CD8-positive, alpha-beta memory T cell (primary cell): ENCODE data around the gene MED31. TPM values are rescaled to one million over a fixed set of nuclear protein-coding genes. Genes with fewer than 3 reads are reported as not detected.
"Not testable (repeated sequence)": the region's sequence is repeated elsewhere in the genome, so short reads cannot be mapped to it uniquely, and the experiment has no call there.

Experiments
- CTCF ChIA-PET: fragments of 350-600 bp; sonication (Branson Sonifier 250); formaldehyde crosslinking; loops from one replicate; lab custom pipeline; 2021; ENCODE audit warnings: antibody characterized with exemption; lab: Charles Lee
- POLR2A ChIA-PET: fragments of 350-600 bp; sonication (Branson Sonifier 250); formaldehyde crosslinking; loops from one replicate; lab custom pipeline; 2021; ENCODE audit warnings: antibody characterized with exemption; lab: Charles Lee
- DNase-seq, 5 donors: peaks; one replicate each; pipeline versions ENCODE4 v3.0.0 to v3.0.0-alpha.2; 2020 to 2022; ENCODE audit warnings: mixed read lengths in 1 of 5
- H3K27ac ChIP-seq: one replicate; pipeline ENCODE4 v1.7.0; 2013; ENCODE audit warnings: low read depth, mild to moderate bottlenecking, low read length, moderate library complexity
- H3K27me3 ChIP-seq: 2 replicates; pipeline ENCODE4 v1.7.0; 2013; ENCODE audit warnings: low read length, mild to moderate bottlenecking; ENCODE audit not compliant: insufficient read depth, poor library complexity, severe bottlenecking
- H3K36me3 ChIP-seq: 2 replicates; pipeline ENCODE4 v1.7.0; 2013; ENCODE audit warnings: mild to moderate bottlenecking, low read length, moderate library complexity; ENCODE audit not compliant: insufficient read depth
- H3K4me1 ChIP-seq: 2 replicates; pipeline ENCODE4 v1.7.0; 2013; ENCODE audit warnings: mild to moderate bottlenecking, low read length, moderate library complexity; ENCODE audit not compliant: insufficient read depth
- H3K4me3 ChIP-seq: 2 replicates; pipeline ENCODE4 v1.7.0; 2013; ENCODE audit warnings: mild to moderate bottlenecking, low read length
- H3K9me3 ChIP-seq: 2 replicates; pipeline ENCODE4 v1.7.0; 2013; ENCODE audit warnings: mild to moderate bottlenecking, low read length
- H3K27ac Mint-ChIP-seq, 8 donors: one replicate each; pipeline ENCODE4 v1.8.0; 2020 to 2021; ENCODE audit warnings: mixed read lengths in 8 of 8, mild to moderate bottlenecking in 6 of 8, inconsistent platforms in 3 of 8, moderate library complexity in 3 of 8
- H3K27me3 Mint-ChIP-seq, 2 donors: one replicate each; pipeline ENCODE4 v1.8.0; 2020 to 2021; ENCODE audit warnings: mixed read lengths in 2 of 2, mild to moderate bottlenecking in 1 of 2, moderate library complexity in 1 of 2
- H3K36me3 Mint-ChIP-seq, 3 donors: one replicate each; pipeline ENCODE4 v1.8.0; 2020 to 2021; ENCODE audit warnings: mixed read lengths in 3 of 3, inconsistent platforms in 1 of 3, mild to moderate bottlenecking in 1 of 3
- H3K4me1 Mint-ChIP-seq, 3 donors: one replicate each; pipeline ENCODE4 v1.8.0; 2020 to 2021; ENCODE audit warnings: mixed read lengths in 3 of 3, inconsistent platforms in 1 of 3, mild to moderate bottlenecking in 1 of 3
- H3K4me3 Mint-ChIP-seq, 7 donors: one replicate each; pipeline ENCODE4 v1.8.0; 2020 to 2021; ENCODE audit warnings: mixed read lengths in 7 of 7, mild to moderate bottlenecking in 6 of 7, moderate library complexity in 4 of 7, inconsistent platforms in 2 of 7
- H3K9me3 Mint-ChIP-seq, 5 donors: one replicate each; pipeline ENCODE4 v1.8.0; 2020 to 2022; ENCODE audit warnings: mixed read lengths in 5 of 5, mild to moderate bottlenecking in 3 of 5, moderate library complexity in 2 of 5, inconsistent platforms in 1 of 5
- polyA plus RNA-seq: library from polyadenylated mRNA; unstranded; fragments of 300-500 nt; fragmentation: Illumina TruSeq; gene quantifications from one replicate; pipeline ENCODE4 v1.2.3, GENCODE V29; 2021
- total RNA-seq, 2 experiments: library from RNA; stranded (reverse); gene quantifications; one replicate each; pipeline ENCODE4 v1.2.3, GENCODE V29; 2021

The MED31 gene
- total and polyA plus RNA-seq, 3 experiments from 2014 or later: 24.8 to 36.5 (median 29.5) TPM

DNA sequence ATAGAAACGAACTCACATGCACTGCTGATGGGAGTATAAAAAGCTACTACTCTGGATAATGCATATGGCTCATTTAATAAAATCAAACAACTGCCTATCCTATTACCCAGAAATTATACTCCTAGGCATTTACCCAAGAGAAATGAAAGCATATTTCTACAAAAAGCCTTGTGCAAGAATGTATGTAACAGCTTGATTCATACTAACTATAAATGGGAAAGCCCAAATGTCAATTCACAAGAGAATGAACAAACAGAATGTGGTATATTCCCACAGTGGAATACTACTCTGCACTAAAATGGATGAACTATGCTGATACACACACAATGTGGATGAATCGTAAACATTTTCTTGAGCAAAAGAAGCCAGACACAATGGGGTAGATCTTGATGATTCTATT, 49.3 kb downstream of the MED31 start:
- DNase-seq: no peak
- Mint-ChIP-seq H3K4me3 (no peak overlapping the region), H3K36me3 (peaks cover 3 to 94% (median 31%) of the 10 kb centered on the region in 3 donors), H3K9me3 (no peaks in the 10 kb centered on the region), H3K4me1 (peaks cover 0 to 3% (median 0%) of the 10 kb centered on the region in 3 donors), H3K27me3 (no peaks in the 10 kb centered on the region), H3K27ac (no peak overlapping the region)
- ChIA-PET POLR2A (no interaction called here), CTCF (no interaction called here)
- no peak overlapping the region for H3K27ac ChIP-seq
- H3K4me3 ChIP-seq: no peak overlapping the region
- no peaks in the 10 kb centered on the region for H3K9me3 ChIP-seq
- no peaks in the 10 kb centered on the region for H3K27me3 ChIP-seq
- peaks cover 22% of the 10 kb centered on the region for H3K36me3 ChIP-seq
- H3K4me1 ChIP-seq: no peaks in the 10 kb centered on the region

DNA sequence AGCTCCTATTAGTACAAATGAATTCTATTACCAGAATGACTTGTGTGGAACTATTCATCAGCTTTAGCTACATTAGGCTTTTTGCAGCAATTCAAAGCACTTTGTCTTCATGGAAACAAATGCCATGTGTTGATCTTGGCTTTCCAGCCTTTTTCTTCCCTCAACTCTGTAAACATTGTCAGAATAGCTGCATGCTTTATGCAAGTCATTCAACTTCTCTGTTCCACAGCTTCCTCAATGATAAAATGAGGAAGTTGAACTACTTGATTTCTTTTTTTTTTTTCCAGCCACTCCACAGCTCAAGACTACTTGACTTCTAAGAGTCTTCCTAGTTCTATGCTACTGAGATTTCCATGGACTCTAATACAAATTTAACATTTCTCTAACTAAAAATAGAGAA, 52.0 kb downstream of the MED31 start:
- Histone ChIP-seq H3K4me1 (no peaks in the 10 kb centered on the region), H3K36me3 (peaks cover 21% of the 10 kb centered on the region), H3K27ac (no peak overlapping the region), H3K4me3 (no peak overlapping the region), H3K27me3 (no peaks in the 10 kb centered on the region), H3K9me3 (no peaks in the 10 kb centered on the region)
- POLR2A ChIA-PET: no interaction called here
- Mint-ChIP-seq H3K4me1 (peaks cover 0 to 3% (median 0%) of the 10 kb centered on the region in 3 donors), H3K36me3 (peaks cover 3 to 94% (median 30%) of the 10 kb centered on the region in 3 donors), H3K9me3 (no peaks in the 10 kb centered on the region), H3K4me3 (no peak overlapping the region), H3K27ac (no peak overlapping the region), H3K27me3 (no peaks in the 10 kb centered on the region)
- CTCF ChIA-PET: no interaction called here
- no peak for DNase-seq

DNA sequence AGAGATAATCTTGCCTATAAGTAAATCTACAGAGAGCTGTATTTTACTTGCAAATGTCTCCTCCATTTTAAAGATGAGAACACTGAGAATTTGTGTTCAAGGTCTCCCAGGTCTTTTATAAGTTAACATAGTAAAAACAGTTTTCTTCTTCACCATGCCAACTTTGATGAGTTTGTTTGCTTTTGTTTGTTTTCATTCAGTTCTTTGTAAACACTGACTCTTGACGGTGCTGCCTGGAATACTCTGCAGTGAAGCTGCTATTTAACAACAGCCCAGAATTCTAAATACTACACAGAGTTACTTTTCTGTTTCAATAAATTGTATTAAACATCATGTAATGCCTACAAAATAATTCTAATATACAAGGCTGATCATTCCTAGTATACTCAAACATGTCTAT, 53.7 kb downstream of the MED31 start:
- no peak overlapping the region for H3K4me3 ChIP-seq
- no peaks in the 10 kb centered on the region for H3K9me3 ChIP-seq
- Mint-ChIP-seq H3K4me3 (no peak overlapping the region), H3K4me1 (peaks cover 0 to 3% (median 0%) of the 10 kb centered on the region in 3 donors), H3K36me3 (peaks cover 0 to 89% (median 27%) of the 10 kb centered on the region in 3 donors), H3K9me3 (no peaks in the 10 kb centered on the region), H3K27ac (no peak overlapping the region), H3K27me3 (no peaks in the 10 kb centered on the region)
- no peaks in the 10 kb centered on the region for H3K27me3 ChIP-seq
- DNase-seq: no peak
- no peaks in the 10 kb centered on the region for H3K4me1 ChIP-seq
- no peak overlapping the region for H3K27ac ChIP-seq
- peaks cover 21% of the 10 kb centered on the region for H3K36me3 ChIP-seq
- ChIA-PET CTCF (no interaction called here), POLR2A (no interaction called here)

DNA sequence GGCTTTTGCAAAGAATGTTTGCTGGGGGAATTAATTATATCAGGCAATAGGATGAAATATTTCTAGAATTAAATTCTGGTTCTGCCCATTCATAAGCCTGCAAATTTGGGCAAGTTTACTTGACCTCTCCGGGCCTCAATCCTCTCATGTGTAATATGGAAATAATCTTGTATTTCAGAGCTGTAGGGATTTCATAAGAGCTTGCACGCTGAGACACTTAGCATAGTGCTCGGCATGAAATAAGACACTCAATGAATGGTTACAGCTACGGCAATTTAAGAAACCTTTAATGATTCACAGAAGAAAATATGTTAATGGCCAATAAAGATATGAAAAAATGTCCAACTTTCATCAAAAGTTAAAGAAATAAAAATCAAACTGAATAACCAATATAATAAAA, 54.5 kb downstream of the MED31 start:
- Histone ChIP-seq H3K4me1 (no peaks in the 10 kb centered on the region), H3K36me3 (peaks cover 21% of the 10 kb centered on the region), H3K4me3 (no peak overlapping the region), H3K27me3 (no peaks in the 10 kb centered on the region), H3K27ac (no peak overlapping the region), H3K9me3 (no peaks in the 10 kb centered on the region)
- H3K4me1 Mint-ChIP-seq: peaks cover 0 to 2% (median 0%) of the 10 kb centered on the region in 3 donors
- ChIA-PET POLR2A (no interaction called here), CTCF (no interaction called here)
- peak overlapping the region in 2 of 8 donors; percentile 20 to 21 for H3K27ac Mint-ChIP-seq
- H3K9me3 Mint-ChIP-seq: no peaks in the 10 kb centered on the region
- no peak overlapping the region for H3K4me3 Mint-ChIP-seq
- H3K27me3 Mint-ChIP-seq: no peaks in the 10 kb centered on the region
- peaks cover 2 to 90% (median 28%) of the 10 kb centered on the region in 3 donors for H3K36me3 Mint-ChIP-seq
- no peak for DNase-seq

DNA sequence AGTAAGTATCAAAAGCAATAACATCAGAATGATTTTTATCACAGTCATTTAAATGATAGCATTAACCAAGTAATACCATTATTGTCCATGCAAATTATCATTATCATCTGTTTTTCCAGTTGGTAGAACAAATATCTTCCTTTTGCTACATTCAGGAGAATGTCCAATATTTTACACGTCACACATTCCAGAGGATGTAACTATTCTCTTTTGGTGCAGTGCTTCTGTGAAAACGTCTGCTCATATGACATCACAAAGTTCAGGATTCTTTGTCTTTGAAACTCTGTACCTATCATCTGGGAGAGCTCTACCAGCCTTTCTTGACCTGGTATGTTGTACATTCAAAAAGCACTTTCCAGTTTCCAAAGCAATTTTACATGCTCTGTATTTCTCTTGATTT, 54.9 kb downstream of the MED31 start:
- no peaks in the 10 kb centered on the region for H3K27me3 ChIP-seq
- POLR2A ChIA-PET: no interaction called here
- no peak overlapping the region for H3K4me3 Mint-ChIP-seq
- H3K27me3 Mint-ChIP-seq: no peaks in the 10 kb centered on the region
- CTCF ChIA-PET: no interaction called here
- H3K36me3 ChIP-seq: peaks cover 21% of the 10 kb centered on the region
- DNase-seq: no peak
- no peak overlapping the region for H3K27ac ChIP-seq
- H3K9me3 ChIP-seq: no peaks in the 10 kb centered on the region
- H3K4me1 Mint-ChIP-seq: no peaks in the 10 kb centered on the region
- H3K4me3 ChIP-seq: no peak overlapping the region
- no peak overlapping the region for H3K27ac Mint-ChIP-seq
- peaks cover 7 to 92% (median 32%) of the 10 kb centered on the region in 3 donors for H3K36me3 Mint-ChIP-seq
- H3K9me3 Mint-ChIP-seq: no peaks in the 10 kb centered on the region
- H3K4me1 ChIP-seq: no peaks in the 10 kb centered on the region

DNA sequence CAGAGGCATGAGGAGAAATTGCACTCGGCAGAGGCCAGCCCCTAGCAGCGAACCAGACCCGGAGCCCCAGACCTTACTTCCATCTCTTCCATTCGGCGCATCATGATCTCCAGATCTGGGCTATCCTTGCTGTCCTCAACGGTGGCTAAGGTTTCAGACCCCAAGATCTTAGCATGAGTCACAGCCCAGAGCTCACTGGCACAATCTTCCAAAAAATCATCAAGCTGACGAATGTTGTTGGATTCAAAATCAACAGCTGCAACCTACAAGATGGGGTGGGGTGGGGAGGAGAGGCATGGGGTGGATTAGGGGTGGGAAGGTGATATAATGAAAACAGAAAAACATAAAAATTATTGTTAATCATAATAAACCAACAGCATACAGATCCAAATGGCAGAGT, 55.3 kb downstream of the MED31 start:
- H3K36me3 Mint-ChIP-seq: peaks cover 7 to 92% (median 33%) of the 10 kb centered on the region in 3 donors
- H3K4me1 ChIP-seq: no peaks in the 10 kb centered on the region
- no peak overlapping the region for H3K4me3 ChIP-seq
- H3K9me3 Mint-ChIP-seq: no peaks in the 10 kb centered on the region
- no peaks in the 10 kb centered on the region for H3K9me3 ChIP-seq
- DNase-seq: no peak
- H3K27ac Mint-ChIP-seq: peak overlapping the region in 1 of 8 donors; percentile 51
- no peaks in the 10 kb centered on the region for H3K4me1 Mint-ChIP-seq
- peaks cover 21% of the 10 kb centered on the region for H3K36me3 ChIP-seq
- no peaks in the 10 kb centered on the region for H3K27me3 ChIP-seq
- H3K27me3 Mint-ChIP-seq: no peaks in the 10 kb centered on the region
- H3K27ac ChIP-seq: no peak overlapping the region
- ChIA-PET POLR2A (no interaction called here), CTCF (no interaction called here)
- no peak overlapping the region for H3K4me3 Mint-ChIP-seq

DNA sequence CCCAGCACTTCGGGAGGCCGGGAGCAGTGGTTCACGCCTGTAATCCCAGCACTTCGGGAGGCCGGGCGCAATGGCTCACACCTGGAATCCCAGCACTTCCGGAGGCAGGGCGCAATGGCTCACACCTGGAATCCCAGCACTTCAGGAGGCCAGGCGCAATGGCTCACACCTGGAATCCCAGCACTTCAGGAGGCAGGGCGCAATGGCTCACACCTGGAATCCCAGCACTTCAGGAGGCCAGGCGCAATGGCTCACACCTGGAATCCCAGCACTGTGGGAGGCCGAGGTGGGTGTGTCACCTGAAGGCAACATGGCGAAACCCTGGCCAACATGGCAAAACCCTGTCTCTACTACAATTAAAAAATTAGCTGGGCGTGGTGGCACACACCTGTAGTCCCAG, 58.0 kb downstream of the MED31 start:
- H3K4me3 Mint-ChIP-seq, H3K27me3 ChIP-seq, H3K27ac Mint-ChIP-seq, H3K27ac ChIP-seq, DNase-seq, POLR2A ChIA-PET, H3K4me1 Mint-ChIP-seq, H3K4me3 ChIP-seq, H3K27me3 Mint-ChIP-seq, H3K9me3 Mint-ChIP-seq, CTCF ChIA-PET, H3K4me1 ChIP-seq, H3K9me3 ChIP-seq: not testable (repeated sequence)
- H3K36me3 ChIP-seq: peaks cover 37% of the 10 kb centered on the region
- peaks cover 13 to 92% (median 36%) of the 10 kb centered on the region in 3 donors for H3K36me3 Mint-ChIP-seq
